ES-I3 (cell line): Measurements from ENCODE around the gene GRID1.

Experiments used
- H3K36me3 ChIP-seq: 2 replicates; pipeline ENCODE4 v1.6.1; 2013; ENCODE audit warnings: mild to moderate bottlenecking, low read length, control low read depth, moderate library complexity; ENCODE audit not compliant: insufficient read depth
- H3K4me1 ChIP-seq: 2 replicates; pipeline ENCODE4 v1.6.1; 2013; ENCODE audit warnings: mild to moderate bottlenecking, control low read depth, low read length; ENCODE audit not compliant: insufficient read depth
- H3K9ac ChIP-seq: 2 replicates; pipeline ENCODE4 v1.6.1; 2013; ENCODE audit warnings: low read depth, mild to moderate bottlenecking, low read length, moderate library complexity
- H3K9me3 ChIP-seq: 2 replicates; pipeline ENCODE4 v1.6.1; 2013; ENCODE audit warnings: mild to moderate bottlenecking, low read length, moderate library complexity; ENCODE audit not compliant: control insufficient read depth, insufficient read depth

The GRID1 gene

GRCh38 chr10:86071145-86071544 is 295.4 kb downstream of the GRID1 start:
- H3K36me3 ChIP-seq, result no peaks in the 10 kb centered on the region
- no peaks in the 10 kb centered on the region for H3K9me3 ChIP-seq
- H3K4me1 ChIP-seq, result no peaks in the 10 kb centered on the region
- H3K9ac ChIP-seq, result no peak overlapping the region

DNA sequence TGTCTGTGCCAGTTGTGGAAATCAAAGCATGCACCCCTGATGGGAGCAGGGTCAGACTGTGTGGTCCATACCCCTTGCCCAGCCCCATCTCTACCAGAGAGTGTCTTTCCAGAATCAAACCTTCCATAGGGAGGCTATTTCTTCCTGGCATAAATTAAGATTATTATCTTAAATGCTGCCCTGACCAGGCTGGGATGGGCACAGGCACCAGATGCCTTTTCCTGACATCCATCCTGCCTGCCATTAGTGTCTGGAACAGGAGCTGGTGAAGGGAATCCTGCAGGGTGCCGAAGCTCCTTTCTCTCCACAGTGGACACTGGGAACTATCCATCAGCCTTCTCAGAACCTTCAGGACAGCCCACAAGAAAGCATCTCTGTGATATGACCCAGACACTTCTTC is 296.3 kb downstream of the GRID1 start:
- no peak overlapping the region for H3K9ac ChIP-seq
- no peaks in the 10 kb centered on the region for H3K4me1 ChIP-seq
- H3K36me3 ChIP-seq, result no peaks in the 10 kb centered on the region
- no peaks in the 10 kb centered on the region for H3K9me3 ChIP-seq

DNA sequence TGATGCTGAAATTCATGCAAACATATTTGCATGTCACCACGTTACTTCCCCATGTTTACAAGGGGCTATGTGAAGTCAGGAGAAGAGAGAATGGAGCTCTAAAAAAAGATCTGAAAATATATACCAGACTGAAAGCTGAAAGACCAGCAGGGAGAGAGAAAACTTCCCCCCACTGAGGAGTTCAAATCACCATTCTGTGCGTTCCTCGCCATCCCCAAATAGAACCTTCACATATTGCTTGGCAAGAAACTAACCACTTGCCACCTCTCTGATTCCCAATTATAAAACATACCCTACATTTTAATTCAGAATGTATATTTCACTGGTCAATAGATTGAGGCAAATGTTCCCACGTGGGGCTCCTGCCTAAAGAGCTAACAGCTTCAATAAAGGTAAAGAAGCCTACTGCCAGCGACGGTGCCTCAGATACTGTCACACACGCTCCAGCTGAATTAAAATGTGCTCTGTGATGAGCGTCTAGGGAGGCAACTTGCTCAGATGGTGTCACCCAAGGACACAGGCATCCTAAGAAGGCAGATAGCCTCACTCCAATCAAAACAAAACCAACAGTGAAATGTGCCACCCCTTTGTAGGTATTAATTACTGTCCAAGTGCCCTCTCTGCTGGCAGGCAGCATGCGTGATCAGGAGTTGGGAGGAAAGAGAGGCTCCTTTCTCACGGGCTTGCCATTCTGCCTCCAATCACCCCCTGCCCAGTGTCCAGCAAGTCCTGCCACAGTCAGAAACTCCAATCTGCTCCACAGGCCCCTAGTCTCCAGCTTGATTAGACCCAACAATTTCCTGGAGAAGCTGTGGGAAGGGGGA is 298.2 kb downstream of the GRID1 start:
- Histone ChIP-seq H3K36me3 (no peaks in the 10 kb centered on the region), H3K9me3 (no peaks in the 10 kb centered on the region), H3K9ac (no peak overlapping the region), H3K4me1 (no peaks in the 10 kb centered on the region)

DNA sequence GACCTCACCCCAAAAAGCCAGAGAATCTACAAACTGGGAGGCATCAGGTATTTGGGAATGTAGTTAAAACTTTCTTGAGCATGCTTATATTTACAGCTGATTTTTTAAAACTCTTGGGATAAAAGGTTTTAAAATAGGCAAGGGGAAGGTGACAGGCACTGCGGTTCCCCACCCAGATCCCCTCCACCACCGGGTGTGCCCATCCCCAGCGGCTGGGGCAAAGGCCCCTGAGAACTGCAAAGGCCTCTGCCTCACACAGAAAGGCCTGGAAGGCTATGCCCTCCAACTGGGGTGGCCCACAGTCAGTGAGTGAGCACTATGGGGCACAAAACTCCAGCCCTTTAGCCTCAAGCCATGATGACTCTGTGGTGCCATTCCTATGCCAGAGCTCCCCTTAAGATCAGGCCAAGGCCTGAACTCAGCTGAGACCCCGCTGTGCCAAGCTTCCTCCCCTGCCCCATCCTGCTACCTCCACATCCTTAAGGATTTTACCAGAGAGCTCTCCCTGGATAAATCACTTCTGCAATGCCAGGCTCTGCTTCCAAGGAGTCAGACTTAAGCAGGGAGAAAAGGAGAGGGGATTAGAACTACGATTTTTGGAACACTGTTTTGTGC is 299.1 kb downstream of the GRID1 start:
- Histone ChIP-seq H3K36me3 (no peaks in the 10 kb centered on the region), H3K9ac (no peak overlapping the region), H3K9me3 (no peaks in the 10 kb centered on the region), H3K4me1 (no peaks in the 10 kb centered on the region)

DNA sequence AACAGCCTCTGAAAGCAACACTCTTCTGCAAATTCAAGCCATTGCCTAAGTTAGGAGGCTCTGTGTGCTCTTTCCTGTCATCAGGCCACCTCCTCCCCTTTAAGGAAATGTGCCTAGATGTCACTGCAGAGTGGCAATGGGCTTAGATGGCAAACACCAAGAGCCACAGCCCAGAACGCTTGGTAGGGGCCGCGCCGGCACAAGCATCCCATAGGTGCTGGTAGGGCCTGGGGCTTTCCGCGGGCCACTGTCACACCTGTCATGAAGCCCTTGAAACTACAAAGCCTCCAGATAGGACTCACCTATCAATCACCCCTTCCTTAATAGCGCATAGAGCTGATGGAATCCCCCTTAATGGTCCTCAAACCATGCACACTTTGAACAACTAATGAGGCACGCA is 299.9 kb downstream of the GRID1 start:
- no peaks in the 10 kb centered on the region for H3K36me3 ChIP-seq
- H3K9me3 ChIP-seq, result no peaks in the 10 kb centered on the region
- H3K9ac ChIP-seq, result no peak overlapping the region
- no peaks in the 10 kb centered on the region for H3K4me1 ChIP-seq

DNA sequence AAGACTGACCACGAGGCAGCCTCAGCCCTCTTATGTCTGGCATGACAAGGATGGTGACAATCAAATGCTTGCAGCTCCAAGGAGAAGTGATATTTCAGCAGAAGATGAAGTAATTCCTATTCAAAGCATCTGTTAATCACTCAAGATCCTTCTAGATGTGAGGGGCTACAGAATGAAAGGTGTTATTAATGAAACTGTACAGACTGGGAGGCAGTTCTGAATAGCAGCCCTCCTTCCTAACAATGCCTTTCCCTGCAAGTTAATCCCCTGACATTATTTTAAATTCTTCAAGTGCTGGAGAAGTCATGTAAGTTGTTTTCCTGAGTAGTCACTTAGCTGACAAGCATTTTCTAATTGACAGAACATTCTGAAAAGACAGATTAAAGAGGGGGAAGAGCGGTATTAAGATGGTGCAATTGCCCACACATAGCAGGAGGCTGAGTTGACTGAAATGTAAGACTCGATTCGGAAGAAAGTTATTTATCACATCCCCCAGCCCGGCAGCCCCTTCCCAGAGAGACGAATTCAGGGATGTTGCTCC is 300.8 kb downstream of the GRID1 start:
- Histone ChIP-seq H3K9ac (no peak overlapping the region), H3K36me3 (no peaks in the 10 kb centered on the region), H3K9me3 (no peaks in the 10 kb centered on the region), H3K4me1 (no peaks in the 10 kb centered on the region)

DNA sequence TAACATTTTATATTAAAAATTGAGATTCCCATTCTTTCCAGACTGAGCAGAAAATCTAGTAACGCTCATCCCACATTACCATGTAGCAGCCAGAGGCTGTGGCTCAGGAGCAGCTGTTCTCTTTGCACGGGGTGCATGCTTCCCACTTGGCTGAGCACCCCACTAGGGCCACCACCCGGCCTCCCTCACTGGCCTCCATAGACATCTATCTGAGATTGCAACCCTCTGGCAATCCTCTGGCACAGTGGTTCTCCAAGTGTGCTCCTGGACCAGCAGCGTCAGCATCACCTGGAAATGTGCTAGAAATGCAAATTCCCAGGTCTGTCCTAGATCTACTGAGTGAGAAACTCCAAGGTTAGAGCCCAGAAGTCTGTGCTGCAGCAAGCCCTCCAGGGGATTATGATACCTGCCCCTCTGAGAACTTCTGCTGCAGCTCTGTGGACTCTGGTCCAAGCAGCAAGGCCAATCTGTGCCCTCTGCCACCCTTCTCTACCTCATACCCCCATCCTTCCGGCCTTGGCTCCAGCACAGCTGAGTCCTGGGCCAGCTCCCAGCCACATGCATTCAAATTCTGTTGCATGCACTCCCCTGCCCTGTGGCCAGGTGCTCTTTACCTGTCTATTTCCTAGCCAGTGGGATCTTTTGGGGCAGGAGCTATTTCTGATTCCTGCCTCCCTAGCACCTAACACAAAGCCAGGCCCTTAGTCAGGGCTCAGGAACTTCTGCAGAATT is 301.5 kb downstream of the GRID1 start:
- Histone ChIP-seq H3K36me3 (no peaks in the 10 kb centered on the region), H3K9ac (no peak overlapping the region), H3K4me1 (no peaks in the 10 kb centered on the region), H3K9me3 (no peaks in the 10 kb centered on the region)

GRCh38 chr10:86064219-86064618 is 302.4 kb downstream of the GRID1 start:
- no peaks in the 10 kb centered on the region for H3K36me3 ChIP-seq
- no peaks in the 10 kb centered on the region for H3K9me3 ChIP-seq
- no peaks in the 10 kb centered on the region for H3K4me1 ChIP-seq
- H3K9ac ChIP-seq, result no peak overlapping the region

DNA sequence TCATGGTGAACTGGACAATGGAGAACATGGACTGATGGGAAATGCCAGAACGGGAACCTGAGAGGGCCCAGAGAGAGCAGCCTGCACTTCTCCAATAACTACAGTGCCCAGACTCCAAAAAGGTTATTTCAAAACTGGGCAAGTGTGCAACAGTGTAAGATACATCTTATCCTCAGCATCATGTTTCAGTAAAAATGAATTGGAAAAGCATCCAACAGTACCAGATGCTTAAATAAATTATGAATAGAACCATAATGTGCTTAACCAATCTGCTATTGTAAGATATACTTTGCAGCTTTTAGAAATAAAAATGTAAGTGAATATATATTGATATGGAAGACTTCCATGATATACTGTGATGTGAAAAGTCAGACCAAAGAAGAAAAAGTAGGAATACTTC is 303.3 kb downstream of the GRID1 start:
- no peaks in the 10 kb centered on the region for H3K36me3 ChIP-seq
- no peak overlapping the region for H3K9ac ChIP-seq
- H3K4me1 ChIP-seq, result no peaks in the 10 kb centered on the region
- no peaks in the 10 kb centered on the region for H3K9me3 ChIP-seq

DNA sequence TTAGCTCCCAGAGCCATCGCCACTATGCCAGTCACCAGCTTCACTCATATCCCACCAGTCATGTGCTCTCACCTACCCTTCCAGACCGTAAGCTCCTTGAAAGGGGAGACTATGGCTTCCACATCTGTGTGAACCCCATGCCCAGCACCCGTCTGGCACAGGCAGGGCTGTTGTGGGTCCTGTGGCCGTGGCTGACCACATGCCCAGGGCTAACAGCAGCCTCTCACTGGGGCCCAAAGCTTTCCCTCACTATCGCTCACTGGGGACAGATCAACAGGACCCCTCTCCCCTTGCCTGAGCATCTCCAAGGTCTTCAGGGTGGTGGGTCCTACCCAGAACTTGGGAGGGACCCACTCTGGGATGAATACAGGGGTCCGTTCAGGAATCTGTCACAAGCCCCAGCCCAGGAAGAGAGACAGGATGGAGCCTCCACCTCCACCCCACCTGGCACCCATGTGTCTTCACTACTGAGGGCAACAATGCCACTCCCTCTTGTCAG is 303.9 kb downstream of the GRID1 start:
- no peaks in the 10 kb centered on the region for H3K4me1 ChIP-seq
- H3K9me3 ChIP-seq, result no peaks in the 10 kb centered on the region

DNA sequence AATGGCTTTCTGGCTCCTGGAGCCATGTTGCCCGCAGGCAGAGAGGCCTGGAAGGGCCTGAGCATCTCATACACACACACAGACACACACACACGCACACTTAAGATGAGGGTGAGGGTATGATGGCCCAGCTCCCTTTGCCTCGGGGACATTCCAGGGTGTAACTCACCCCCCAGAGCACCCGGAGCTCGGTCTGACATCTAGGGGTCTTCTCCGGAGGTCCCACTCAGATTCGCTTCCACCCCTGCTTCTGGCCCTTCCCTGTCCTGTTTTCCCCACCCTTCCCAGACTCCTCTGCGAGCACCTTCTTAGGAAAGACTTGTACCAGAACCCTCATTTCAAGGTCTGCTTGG is 304.4 kb downstream of the GRID1 start:
- no peaks in the 10 kb centered on the region for H3K36me3 ChIP-seq
- H3K9me3 ChIP-seq, result no peaks in the 10 kb centered on the region
- no peak overlapping the region for H3K9ac ChIP-seq
- no peaks in the 10 kb centered on the region for H3K4me1 ChIP-seq

More for the DNA sequence above, 303.9 kb downstream of the GRID1 start:
- Histone ChIP-seq H3K36me3 (no peaks in the 10 kb centered on the region), H3K9ac (no peak overlapping the region)

DNA sequence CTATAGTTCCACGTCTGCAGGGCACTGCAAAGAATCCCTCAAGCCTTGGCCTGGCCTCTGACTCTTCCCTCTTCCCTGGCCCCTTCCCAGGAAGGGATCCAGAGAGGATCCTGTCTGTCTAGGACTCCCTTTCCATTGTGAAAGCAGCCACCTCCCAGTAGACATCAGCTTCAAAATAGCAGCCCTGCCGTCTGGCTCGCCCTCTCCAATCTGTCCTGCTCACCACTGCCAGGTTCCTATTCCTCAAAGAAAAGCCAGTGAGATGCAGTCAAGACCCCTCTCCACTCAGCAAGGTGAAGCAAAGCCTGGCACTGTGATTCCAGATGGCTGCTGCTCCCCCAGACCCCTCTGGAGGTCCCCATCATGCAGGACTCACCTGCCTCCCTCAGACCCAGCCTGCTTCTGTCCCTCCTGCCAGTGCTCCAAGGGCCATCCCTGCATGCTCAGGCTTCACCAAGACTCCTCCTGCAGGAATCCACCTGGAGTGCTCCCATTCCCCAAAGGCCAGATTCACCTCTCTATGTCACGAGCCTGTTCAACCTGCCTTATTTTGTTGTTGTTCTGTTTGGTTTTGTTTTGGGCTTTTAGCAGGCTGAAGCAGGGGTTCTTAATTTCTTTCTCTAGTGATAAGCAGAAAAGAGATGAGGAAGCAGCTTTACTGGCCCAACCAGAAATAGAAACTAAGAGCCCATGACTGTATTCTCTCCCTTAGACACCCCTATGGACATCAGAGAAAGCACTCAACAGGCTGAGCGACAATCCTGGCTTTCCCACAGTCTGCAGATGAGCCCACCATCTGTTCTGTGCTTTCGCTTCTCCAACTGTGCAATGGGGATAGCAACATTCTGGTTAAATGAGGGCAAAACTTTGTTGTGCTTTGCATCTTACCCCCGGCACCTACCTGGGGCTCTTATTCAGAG is 305.1 kb downstream of the GRID1 start:
- no peak overlapping the region for H3K9ac ChIP-seq
- no peaks in the 10 kb centered on the region for H3K9me3 ChIP-seq
- H3K4me1 ChIP-seq, result no peaks in the 10 kb centered on the region
- H3K36me3 ChIP-seq, result no peaks in the 10 kb centered on the region

- Histone ChIP-seq H3K36me3 (no peaks in the 10 kb centered on the region), H3K9me3 (no peaks in the 10 kb centered on the region), H3K4me1 (no peaks in the 10 kb centered on the region), H3K9ac (no peak overlapping the region)
Measured at GRCh38 chr10:86060386-86061277, 306.0 kb downstream of the GRID1 start.
